ENCODE data around the gene ZGRF1.
A peak's percentile ranks its signal among the peaks of the same experiment; 100 is the strongest.
"Not testable (repeated sequence)": the region's sequence is repeated elsewhere in the genome, so short reads cannot be mapped to it uniquely, and the experiment has no call there.

ZGRF1 gene

GRCh38 chr4:112636688-112637551 lies at the start of gene ZGRF1, which contains the start of gene LARP7:
Gene ZGRF1, minus strand, starts transcription at chr4:112636909. Its CDS starts 3,733 bp downstream, at chr4:112633176.
Gene LARP7, plus strand, starts transcription at chr4:112637143. Its CDS starts 7,527 bp downstream, at chr4:112644670.
- peak; percentile 99 for DNase-seq

- no peak for DNase-seq
These were observed 44.3 kb upstream of the ZGRF1 start for GRCh38 chr4:112680996-112681395.

DNA sequence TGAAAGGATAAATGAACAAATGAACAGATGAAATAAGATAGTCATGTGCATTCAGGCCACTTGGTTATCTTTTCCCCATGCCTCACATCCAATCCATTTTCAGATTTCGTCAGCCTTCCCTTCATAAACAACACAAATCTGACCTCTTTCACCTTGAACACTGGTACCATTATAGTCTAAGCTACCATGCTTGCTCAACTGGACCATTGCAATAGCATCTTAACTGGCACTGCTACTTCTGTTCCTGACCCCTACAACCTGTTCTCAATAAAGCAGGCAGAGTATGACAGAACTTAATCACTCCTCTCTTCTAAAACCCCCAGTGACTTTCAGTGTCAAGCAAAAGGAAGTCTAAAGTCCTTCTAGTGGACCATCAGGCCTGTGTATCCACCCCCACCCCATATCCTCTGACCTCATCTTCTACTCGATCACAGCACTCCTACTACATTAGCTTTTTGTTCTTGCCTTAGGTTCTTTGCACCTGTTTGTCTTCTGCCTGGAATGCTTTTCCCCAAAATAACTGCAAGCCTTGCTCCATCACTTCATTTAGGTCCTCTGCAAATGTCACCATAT lies 40.9 kb upstream of the ZGRF1 start:
- no peak for DNase-seq

- no peak for DNase-seq
These were observed 37.7 kb upstream of the ZGRF1 start for GRCh38 chr4:112674376-112674775.

GRCh38 chr4:112673686-112674085 lies 37.0 kb upstream of the ZGRF1 start:
- peak; percentile 86 for DNase-seq

- DNase-seq: no peak
These were observed 36.4 kb upstream of the ZGRF1 start for GRCh38 chr4:112673076-112673475.

GRCh38 chr4:112668131-112668530 lies 31.4 kb upstream of the ZGRF1 start:
- no peak for DNase-seq

GRCh38 chr4:112664611-112665010 lies 27.9 kb upstream of the ZGRF1 start:
- no peak for DNase-seq

DNA sequence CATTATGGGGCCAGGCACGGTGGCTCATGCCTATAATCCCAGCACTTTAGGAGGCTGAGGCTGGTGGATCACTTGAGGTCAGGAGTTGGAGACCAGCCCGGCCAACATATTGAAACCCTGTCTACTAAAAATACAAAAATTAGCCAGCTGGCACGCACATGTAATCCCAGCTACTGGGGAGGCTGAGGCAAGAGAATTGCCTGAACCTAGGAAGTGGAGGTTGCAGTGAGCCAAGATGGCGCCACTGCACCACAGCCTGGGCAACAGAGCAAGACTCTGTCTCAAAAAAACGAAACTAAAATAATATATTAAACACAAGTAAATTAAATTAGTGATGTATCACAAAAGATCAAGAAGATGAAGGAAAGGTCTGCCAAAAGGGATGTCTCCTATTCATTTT lies 19.4 kb upstream of the ZGRF1 start:
- not testable (repeated sequence) for DNase-seq

GRCh38 chr4:112655270-112655669 lies 18.6 kb upstream of the ZGRF1 start:
- no peak for DNase-seq

- DNase-seq: no peak
These were observed 15.5 kb upstream of the ZGRF1 start for GRCh38 chr4:112652216-112652615.

DNA sequence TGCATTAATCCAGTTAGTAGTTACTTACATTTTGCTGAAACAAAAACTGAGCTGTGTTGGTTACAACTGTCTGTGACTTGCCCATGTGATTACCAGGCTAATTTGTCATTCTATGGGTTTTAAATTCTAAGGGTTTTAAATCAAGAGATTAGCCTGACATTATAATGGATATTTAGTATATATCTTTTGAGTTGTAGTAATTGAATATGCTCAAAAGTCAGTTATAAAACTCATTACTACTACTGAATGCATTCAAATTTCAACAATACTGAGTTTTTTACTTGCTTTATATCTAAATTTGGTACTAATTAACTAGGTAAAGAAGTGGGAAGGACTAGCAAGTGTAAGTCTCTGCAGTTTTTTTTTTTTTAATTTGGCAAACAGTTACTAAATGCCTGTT lies 14.9 kb upstream of the ZGRF1 start:
- no peak for DNase-seq

- no peak for DNase-seq
These were observed 13.6 kb upstream of the ZGRF1 start for GRCh38 chr4:112650332-112650731.

- no peak for DNase-seq
These were observed 12.3 kb upstream of the ZGRF1 start for GRCh38 chr4:112649055-112649408.

GRCh38 chr4:112648263-112649054 lies 11.8 kb upstream of the ZGRF1 start:
- DNase-seq: no peak

DNA sequence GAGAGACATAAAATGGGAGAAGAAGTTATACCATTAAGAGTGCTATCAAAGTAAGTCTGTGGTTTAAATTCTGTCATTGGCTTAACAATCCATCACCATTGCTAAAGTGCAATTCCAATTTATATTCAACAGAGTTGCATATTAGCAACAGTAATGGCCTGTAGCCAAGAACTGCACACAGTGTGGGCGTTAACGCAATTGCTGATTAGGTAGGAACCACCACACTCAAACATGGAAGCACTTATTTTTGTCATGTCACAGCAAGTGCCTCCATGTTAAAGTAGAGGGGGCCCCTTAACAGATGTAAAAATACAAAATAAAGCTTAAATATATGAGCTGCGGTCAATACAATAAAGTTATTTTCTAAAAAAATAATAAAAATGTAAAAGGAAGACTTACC lies 11.1 kb upstream of the ZGRF1 start:
- DNase-seq: peak; percentile 70

DNA sequence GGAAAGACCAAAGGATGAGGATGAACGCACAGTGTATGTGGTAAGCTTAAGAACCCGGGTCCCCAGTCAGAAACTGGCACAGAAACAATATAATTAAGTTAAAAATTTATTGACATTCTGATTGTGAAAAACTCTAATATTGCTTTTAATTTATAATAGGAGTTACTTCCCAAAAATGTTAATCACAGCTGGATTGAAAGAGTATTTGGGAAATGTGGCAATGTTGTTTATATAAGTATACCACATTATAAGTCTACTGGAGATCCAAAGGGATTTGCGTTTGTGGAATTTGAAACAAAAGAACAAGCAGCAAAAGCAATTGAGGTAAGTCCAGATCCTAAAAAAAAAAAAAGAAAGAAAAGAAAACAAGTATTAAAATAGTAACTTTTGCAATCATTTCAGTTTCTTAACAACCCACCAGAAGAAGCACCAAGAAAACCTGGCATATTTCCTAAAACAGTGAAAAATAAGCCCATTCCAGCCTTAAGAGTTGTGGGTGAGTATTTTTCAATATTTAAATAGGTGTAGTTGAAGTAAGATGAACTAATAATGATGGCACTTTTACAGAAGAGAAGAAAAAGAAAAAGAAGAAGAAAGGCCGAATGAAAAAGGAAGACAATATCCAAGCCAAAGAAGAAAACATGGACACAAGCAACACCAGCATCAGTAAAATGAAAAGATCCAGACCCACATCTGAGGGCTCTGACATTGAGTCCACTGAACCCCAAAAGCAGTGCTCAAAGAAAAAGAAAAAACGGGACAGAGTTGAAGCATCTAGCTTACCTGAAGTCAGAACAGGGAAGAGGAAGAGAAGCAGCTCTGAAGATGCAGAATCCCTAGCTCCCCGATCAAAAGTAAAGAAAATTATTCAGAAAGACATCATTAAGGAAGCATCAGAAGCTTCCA lies 10.2 kb upstream of the ZGRF1 start:
- no peak for DNase-seq

GRCh38 chr4:112645541-112646329 lies 9.0 kb upstream of the ZGRF1 start:
- DNase-seq: no peak

DNA sequence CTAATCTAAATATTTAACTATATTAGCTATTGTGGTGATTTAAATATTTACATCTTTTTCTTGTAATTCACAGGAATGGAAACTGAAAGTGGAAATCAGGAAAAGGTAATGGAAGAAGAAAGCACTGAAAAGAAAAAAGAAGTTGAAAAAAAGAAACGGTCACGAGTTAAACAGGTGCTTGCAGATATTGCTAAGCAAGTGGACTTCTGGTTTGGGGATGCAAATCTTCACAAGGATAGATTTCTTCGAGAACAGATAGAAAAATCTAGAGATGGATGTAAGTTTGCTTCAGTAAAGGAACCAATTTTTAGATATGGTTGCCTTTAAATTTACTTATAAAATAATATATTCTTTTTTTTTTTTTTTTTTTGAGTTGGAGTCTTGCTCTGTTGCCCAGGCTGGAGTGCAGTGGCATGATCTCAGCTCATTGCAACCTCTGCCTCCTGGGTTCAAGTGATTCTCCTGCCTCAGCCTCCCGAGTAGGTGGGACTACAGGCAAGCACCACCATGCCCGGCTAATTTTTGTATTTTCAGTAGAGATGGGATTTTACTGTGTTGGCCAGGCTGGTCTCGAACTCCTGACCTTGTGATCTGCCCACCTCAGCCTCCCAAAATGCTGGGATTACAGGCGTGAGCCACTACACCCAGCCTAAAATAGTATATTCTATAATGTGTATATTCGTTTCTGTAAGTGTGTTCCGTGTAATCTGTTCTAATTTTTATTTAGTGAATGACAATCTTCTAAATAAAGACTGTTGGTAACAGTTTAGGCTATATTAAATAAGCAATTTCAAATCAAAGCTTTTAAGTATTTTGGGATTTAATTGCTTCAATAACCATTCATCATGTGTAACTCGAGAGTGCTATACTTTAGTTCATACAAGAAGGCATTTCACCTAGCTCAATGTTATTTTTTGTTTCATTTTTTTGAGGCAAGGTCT lies 8.2 kb upstream of the ZGRF1 start:
- DNase-seq: not testable (repeated sequence)

- peak; percentile 75 for DNase-seq
These were observed 5.8 kb upstream of the ZGRF1 start for GRCh38 chr4:112642526-112642925.

- DNase-seq: no peak
These were observed 800 bp upstream of the ZGRF1 start for GRCh38 chr4:112637552-112637866.
